IMR-90 (cell line): ENCODE data around the gene GGT6. TPM values are rescaled to one million over a fixed set of nuclear protein-coding genes. Genes with fewer than 3 reads are reported as not detected.

Experiments used
- ATAC-seq: fragments of 200-7000 bp; cut with Tn5 transposase; 2 replicates; pipeline ENCODE4 v1.9.1; 2020; ENCODE audit warnings: low read depth, mild to moderate bottlenecking, moderate library complexity
- BruUV-seq: library from RNA; stranded (reverse); fragments of 400-500 nt; replicated peaks from 2 replicates; lab custom pipeline; 2021; lab: Mats Ljungman, UMichigan
- CTCF ChIA-PET: fragments of 300-600 bp; formaldehyde crosslinking; extraction: SDS; loops from one replicate; lab custom pipeline; 2021; ENCODE audit warnings: antibody characterized with exemption; lab: Yijun Ruan, JAX
- POLR2A ChIA-PET: fragments of 300-600 bp; sonication (Branson Sonifier 250); formaldehyde crosslinking; loops from one replicate; lab custom pipeline; 2022; ENCODE audit warnings: antibody characterized with exemption; ENCODE audit not compliant: unreplicated experiment; lab: Charles Lee
- DNase-seq: peaks from one replicate; pipeline ENCODE4 v3.0.0; 2013
- H2AFZ ChIP-seq: replicated peaks from 2 replicates; pipeline ENCODE3; 2013; ENCODE audit warnings: low read length, mild to moderate bottlenecking; ENCODE audit not compliant: poor library complexity
- H2AK5ac ChIP-seq: 2 replicates; pipeline ENCODE4 v1.6.1; 2013; ENCODE audit warnings: low read depth, low read length, inconsistent platforms
- H2AK9ac ChIP-seq: replicated peaks from 2 replicates; pipeline ENCODE3; 2013; ENCODE audit warnings: mild to moderate bottlenecking, low read depth, low read length, moderate library complexity; ENCODE audit not compliant: poor library complexity
- H2BK120ac ChIP-seq: 2 replicates; pipeline ENCODE4 v1.6.1; 2013; ENCODE audit warnings: low read depth, low read length, inconsistent platforms
- H2BK15ac ChIP-seq: 3 replicates; pipeline ENCODE4 v1.6.1; 2013; ENCODE audit warnings: low read depth, low read length, inconsistent platforms
- H2BK20ac ChIP-seq: 2 replicates; pipeline ENCODE4 v1.6.1; 2013; ENCODE audit warnings: low read depth, mild to moderate bottlenecking, inconsistent platforms, low read length, moderate library complexity
- H2BK5ac ChIP-seq: 2 replicates; pipeline ENCODE4 v1.6.1; 2013; ENCODE audit warnings: mild to moderate bottlenecking, low read depth, low read length, inconsistent platforms; ENCODE audit not compliant: poor library complexity, severe bottlenecking
- H3K14ac ChIP-seq: replicated peaks from 2 replicates; pipeline ENCODE4 v1.6.1; 2013; ENCODE audit warnings: low read depth, low read length, inconsistent platforms
- H3K18ac ChIP-seq: 2 replicates; pipeline ENCODE4 v1.6.1; 2013; ENCODE audit warnings: low read depth, low read length, control low read depth
- H3K23ac ChIP-seq: 2 replicates; pipeline ENCODE4 v1.6.1; 2013; ENCODE audit warnings: low read depth, low read length, inconsistent platforms
- H3K27ac ChIP-seq: 2 replicates; pipeline ENCODE4 v1.5.1; 2013; ENCODE audit warnings: mild to moderate bottlenecking, control low read depth, low read length; ENCODE audit not compliant: insufficient read depth
- H3K27me3 ChIP-seq: 2 replicates; pipeline ENCODE4 v1.6.1; 2013; ENCODE audit warnings: low read length; ENCODE audit not compliant: control insufficient read depth, insufficient read depth
- H3K36me3 ChIP-seq: 2 replicates; pipeline ENCODE4 v1.6.1; 2013; ENCODE audit warnings: low read length, mixed read lengths; ENCODE audit not compliant: control insufficient read depth, insufficient read depth
- H3K4ac ChIP-seq: 2 replicates; pipeline ENCODE4 v1.6.1; 2013; ENCODE audit warnings: low read depth, low read length, inconsistent platforms
- H3K4me1 ChIP-seq: 2 replicates; pipeline ENCODE4 v1.6.1; 2013; ENCODE audit warnings: low read length, mixed read lengths; ENCODE audit not compliant: control insufficient read depth, insufficient read depth
- H3K4me2 ChIP-seq: 2 replicates; pipeline ENCODE4 v1.6.1; 2013; ENCODE audit warnings: low read depth, mild to moderate bottlenecking, control low read depth, low read length, moderate library complexity
- H3K4me3 ChIP-seq: 2 replicates; pipeline ENCODE4 v1.5.1; 2013; ENCODE audit warnings: low read depth, mild to moderate bottlenecking, control low read depth, low read length, moderate library complexity; ENCODE audit not compliant: insufficient read depth
- H3K56ac ChIP-seq: 2 replicates; pipeline ENCODE4 v1.6.1; 2013; ENCODE audit warnings: low read length, inconsistent platforms; ENCODE audit not compliant: insufficient read depth; ENCODE audit errors: extremely low read depth
- H3K79me1 ChIP-seq, 2 experiments: 2 replicates each; pipeline ENCODE4 v1.6.1; 2013; ENCODE audit warnings: low read length in 2 of 2, inconsistent platforms in 1 of 2, low read depth in 1 of 2
- H3K9ac ChIP-seq: 2 replicates; pipeline ENCODE4 v1.6.1; 2013; ENCODE audit warnings: low read depth, low read length, control low read depth
- H3K9me1 ChIP-seq: 2 replicates; pipeline ENCODE4 v1.6.1; 2013; ENCODE audit warnings: low read length, inconsistent platforms; ENCODE audit not compliant: insufficient read depth
- H3K9me3 ChIP-seq: 2 replicates; pipeline ENCODE4 v1.6.1; 2013; ENCODE audit warnings: low read length; ENCODE audit not compliant: control insufficient read depth, insufficient read depth
- H4K20me1 ChIP-seq: 2 replicates; pipeline ENCODE4 v1.6.1; 2013; ENCODE audit warnings: low read length, inconsistent platforms; ENCODE audit not compliant: insufficient read depth
- H4K5ac ChIP-seq: 2 replicates; pipeline ENCODE4 v1.6.1; 2013; ENCODE audit warnings: mild to moderate bottlenecking, low read depth, low read length, control low read depth
- H4K8ac ChIP-seq, 2 experiments: 2 replicates each; pipeline ENCODE4 v1.6.1; 2013; ENCODE audit warnings: low read depth in 2 of 2, low read length in 2 of 2, control low read depth in 1 of 2, inconsistent platforms in 1 of 2
- H4K91ac ChIP-seq: 2 replicates; pipeline ENCODE4 v1.6.1; 2013; ENCODE audit warnings: low read depth, low read length, inconsistent platforms; ENCODE audit not compliant: insufficient read depth
- BHLHE40 ChIP-seq: fragments of 150-350 bp; IDR thresholded peaks from 2 replicates; pipeline ENCODE4 v1.6.1; 2016; ENCODE audit warnings: mild to moderate bottlenecking, low read depth, low read length
- MAFK ChIP-seq: IDR thresholded peaks from 2 replicates; pipeline ENCODE4 v1.6.1; 2012; ENCODE audit warnings: low read depth, low read length, improper control_type of control experiment
- MAZ ChIP-seq: IDR thresholded peaks from 2 replicates; pipeline ENCODE4 v1.6.1; 2012; ENCODE audit warnings: low read depth, mild to moderate bottlenecking, low read length, improper control_type of control experiment, moderate library complexity, borderline replicate concordance
- MXI1 ChIP-seq: IDR thresholded peaks from 2 replicates; pipeline ENCODE4 v1.6.1; 2012; ENCODE audit warnings: low read depth, mild to moderate bottlenecking, low read length, moderate library complexity, borderline replicate concordance
- POLR2A ChIP-seq: IDR thresholded peaks from 2 replicates; pipeline ENCODE4 v1.6.1; 2012; ENCODE audit warnings: mild to moderate bottlenecking, low read depth, low read length
- RAD21 ChIP-seq: IDR thresholded peaks from 2 replicates; pipeline ENCODE4 v1.6.1; 2012; ENCODE audit warnings: low read length, improper control_type of control experiment
- RCOR1 ChIP-seq: IDR thresholded peaks from 2 replicates; pipeline ENCODE4 v1.6.1; 2012; ENCODE audit warnings: mild to moderate bottlenecking, low read length, improper control_type of control experiment; ENCODE audit not compliant: insufficient replicate concordance
- SMC3 ChIP-seq: fragments of 150-350 bp; IDR thresholded peaks from 2 replicates; pipeline ENCODE4 v1.6.1; 2016; ENCODE audit warnings: low read depth, mild to moderate bottlenecking, antibody characterized with exemption, low read length, moderate library complexity
- USF2 ChIP-seq: fragments of 150-350 bp; IDR thresholded peaks from 2 replicates; pipeline ENCODE4 v1.6.1; 2017; ENCODE audit warnings: mild to moderate bottlenecking, antibody characterized with exemption, low read length, low read depth
- WGBS, 2 experiments: methylation state at CpG; one replicate each; pipeline versions ENCODE4 v1.1.5 to v1.1.7; 2013; ENCODE audit warnings: missing lambda C conversion rate in 2 of 2; ENCODE audit not compliant: insufficient read length in 1 of 2; ENCODE audit errors: extremely low coverage in 2 of 2; 5-methylcytosine and 5-hydroxymethylcytosine counted together
- dilution Hi-C: fragments of 300-500 bp; cut with HindIII; formaldehyde crosslinking; loops from one replicate; pipeline ENCODE4 v1.14.3; 2018; ENCODE audit warnings: low sequenced_read_pairs; ENCODE audit not compliant: unreplicated experiment
- in situ Hi-C: fragments of 300-500 bp; cut with MboI; formaldehyde crosslinking; loops from 3 replicates; pipeline ENCODE4 v1.14.3; 2019; ENCODE audit warnings: low sequenced_read_pairs, inconsistent platforms, mixed read lengths
- intact Hi-C: fragments of 100-400 bp; cut with micrococcal nuclease; formaldehyde crosslinking; loops from 2 replicates; pipeline ENCODE4 v1.10.0; 2022
- polyA plus RNA-seq, 3 experiments: library from polyadenylated mRNA; depleted of rRNA; stranded (reverse); fragments of >200 nt; gene quantifications; 2 replicates each; pipeline ENCODE4 v1.2.3, GENCODE V29; 2012; ENCODE audit warnings: low replicate concordance in 1 of 3
- total RNA-seq: library from RNA; depleted of rRNA; stranded (reverse); fragments of >200 nt; gene quantifications from 2 replicates; pipeline ENCODE4 v1.2.3, GENCODE V29; 2012
- TF ChIP-seq, protein P1 (sequence below): conservative IDR thresholded peaks from 2 replicates; pipeline ENCODE4 v1.5.1; 2012; ENCODE audit warnings: mild to moderate bottlenecking, low read depth, low read length, improper control_type of control experiment
- TF ChIP-seq, protein P2 (sequence below): fragments of 150-350 bp; IDR thresholded peaks from 2 replicates; pipeline ENCODE4 v1.6.1; 2016; ENCODE audit warnings: low read depth, mild to moderate bottlenecking, low read length, moderate library complexity, borderline replicate concordance

GGT6 gene
- total and polyA plus RNA-seq, 2 of the 4 experiments (the other 2 are of a cell fraction), result not detected

GRCh38 chr17:4607773-4608187, 47.4 kb upstream of the GGT6 start:
- H3K4me2 ChIP-seq, result no peak overlapping the region; the same call in 1 of the 2 replicates
- peak; percentile 49 for DNase-seq
- intact Hi-C loops, result no loop called here

More at GRCh38 chr17:4607773-4608187, 47.4 kb upstream of the GGT6 start:
- no TSS peak for BruUV-seq
- Histone ChIP-seq H2BK120ac (no peak overlapping the region), H3K27ac (peak overlapping the region; percentile 30; the same call in 1 of the 2 replicates), H3K36me3 (no peaks in the 10 kb centered on the region), H4K5ac (no peak overlapping the region; the same call in 1 of the 2 replicates), H3K56ac (no peak overlapping the region), H2AFZ (no peak overlapping the region), H3K9me1 (no peaks in the 10 kb centered on the region), H4K91ac (no peak overlapping the region), H3K4me3 (no peak overlapping the region), H2BK15ac (no peak overlapping the region), H2AK9ac (no peak overlapping the region), H2BK20ac (no peak overlapping the region), H3K18ac (no peak overlapping the region; the same call in 1 of the 2 replicates), H3K9me3 (no peaks in the 10 kb centered on the region), H4K20me1 (no peaks in the 10 kb centered on the region), H3K9ac (no peak overlapping the region), H4K8ac (no peak overlapping the region), H3K79me1 (no peaks in the 10 kb centered on the region), H3K14ac (no peak overlapping the region), H3K27me3 (peaks cover 35% of the 10 kb centered on the region), H3K23ac (no peak overlapping the region), H3K4me1 (peaks cover 8% of the 10 kb centered on the region; the same call in 1 of the 2 replicates), H2BK5ac (no peak overlapping the region), H2AK5ac (no peak overlapping the region), H3K4ac (no peak overlapping the region)
- CTCF ChIA-PET, result interaction anchor here (0.6 to 1.0 kb wide), 3 partner anchors 12 to 24 kb away, joined by 3 to 4 read pairs (median 3); no protein-coding TSS in a partner anchor
- in situ Hi-C loops (no loop called here), dilution Hi-C loops (no loop called here)
- TF ChIP-seq RCOR1 (no peak), SMC3 (no peak), BHLHE40 (no peak), USF2 (no peak), MAFK (no peak), POLR2A (no peak), MXI1 (no peak), RAD21 (no peak), MAZ (no peak)
- TF ChIP-seq, protein P1, sequence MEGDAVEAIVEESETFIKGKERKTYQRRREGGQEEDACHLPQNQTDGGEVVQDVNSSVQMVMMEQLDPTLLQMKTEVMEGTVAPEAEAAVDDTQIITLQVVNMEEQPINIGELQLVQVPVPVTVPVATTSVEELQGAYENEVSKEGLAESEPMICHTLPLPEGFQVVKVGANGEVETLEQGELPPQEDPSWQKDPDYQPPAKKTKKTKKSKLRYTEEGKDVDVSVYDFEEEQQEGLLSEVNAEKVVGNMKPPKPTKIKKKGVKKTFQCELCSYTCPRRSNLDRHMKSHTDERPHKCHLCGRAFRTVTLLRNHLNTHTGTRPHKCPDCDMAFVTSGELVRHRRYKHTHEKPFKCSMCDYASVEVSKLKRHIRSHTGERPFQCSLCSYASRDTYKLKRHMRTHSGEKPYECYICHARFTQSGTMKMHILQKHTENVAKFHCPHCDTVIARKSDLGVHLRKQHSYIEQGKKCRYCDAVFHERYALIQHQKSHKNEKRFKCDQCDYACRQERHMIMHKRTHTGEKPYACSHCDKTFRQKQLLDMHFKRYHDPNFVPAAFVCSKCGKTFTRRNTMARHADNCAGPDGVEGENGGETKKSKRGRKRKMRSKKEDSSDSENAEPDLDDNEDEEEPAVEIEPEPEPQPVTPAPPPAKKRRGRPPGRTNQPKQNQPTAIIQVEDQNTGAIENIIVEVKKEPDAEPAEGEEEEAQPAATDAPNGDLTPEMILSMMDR, result no peak
- TF ChIP-seq, protein P2, sequence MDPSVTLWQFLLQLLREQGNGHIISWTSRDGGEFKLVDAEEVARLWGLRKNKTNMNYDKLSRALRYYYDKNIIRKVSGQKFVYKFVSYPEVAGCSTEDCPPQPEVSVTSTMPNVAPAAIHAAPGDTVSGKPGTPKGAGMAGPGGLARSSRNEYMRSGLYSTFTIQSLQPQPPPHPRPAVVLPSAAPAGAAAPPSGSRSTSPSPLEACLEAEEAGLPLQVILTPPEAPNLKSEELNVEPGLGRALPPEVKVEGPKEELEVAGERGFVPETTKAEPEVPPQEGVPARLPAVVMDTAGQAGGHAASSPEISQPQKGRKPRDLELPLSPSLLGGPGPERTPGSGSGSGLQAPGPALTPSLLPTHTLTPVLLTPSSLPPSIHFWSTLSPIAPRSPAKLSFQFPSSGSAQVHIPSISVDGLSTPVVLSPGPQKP, result no peak
- no CpG with 5 or more reads among the region's 9 CpGs for WGBS, 2 experiments
- no peak; the same call in 1 of the 2 replicates for ATAC-seq
- POLR2A ChIA-PET, result interaction anchor here (0.7 kb wide), 1 partner anchor 25 kb away, joined by 3 read pairs; no protein-coding TSS in a partner anchor
